Dendritic cell treated with granulocyte-macrophage colony-stimulating factor and Interleukin-4, amounts not matched to agents 40 ng/mL and 50 ng/mL, for 4 days (primary cell): Measurements from ENCODE around the gene USP28.
"Not testable (repeated sequence)": the region's sequence is repeated elsewhere in the genome, so short reads cannot be mapped to it uniquely, and the experiment has no call there.

Source experiments
- H3K27ac Mint-ChIP-seq: one replicate; pipeline ENCODE4 v1.8.0; 2022; ENCODE audit warnings: mild to moderate bottlenecking, mixed read lengths
- H3K27me3 Mint-ChIP-seq: one replicate; pipeline ENCODE4 v1.8.0; 2022; ENCODE audit warnings: mild to moderate bottlenecking, mixed read lengths
- H3K36me3 Mint-ChIP-seq: one replicate; pipeline ENCODE4 v1.8.0; 2022; ENCODE audit warnings: low read depth, mixed read lengths
- H3K4me1 Mint-ChIP-seq: one replicate; pipeline ENCODE4 v1.8.0; 2022; ENCODE audit warnings: low read depth, mixed read lengths
- H3K4me3 Mint-ChIP-seq: one replicate; pipeline ENCODE4 v1.8.0; 2022; ENCODE audit warnings: mild to moderate bottlenecking, moderate library complexity, mixed read lengths
- H3K9me3 Mint-ChIP-seq: one replicate; pipeline ENCODE4 v1.8.0; 2022; ENCODE audit warnings: mixed read lengths
- intact Hi-C: fragments of 100-400 bp; cut with micrococcal nuclease; formaldehyde crosslinking; loops from one replicate; pipeline ENCODE4 v1.15.0; 2022

USP28 gene

GRCh38 chr11:113805640-113806039 lies 69.7 kb downstream of the USP28 start:
- H3K36me3 Mint-ChIP-seq, result peaks cover 85% of the 10 kb centered on the region
- intact Hi-C loops, result loop anchor here (2.0 kb wide), 1 partner anchor 457 kb away; no protein-coding TSS in a partner anchor
- H3K4me3 Mint-ChIP-seq, result no peak overlapping the region
- no peaks in the 10 kb centered on the region for H3K4me1 Mint-ChIP-seq
- no peaks in the 10 kb centered on the region for H3K9me3 Mint-ChIP-seq
- H3K27me3 Mint-ChIP-seq, result no peaks in the 10 kb centered on the region
- H3K27ac Mint-ChIP-seq, result no peak overlapping the region

DNA sequence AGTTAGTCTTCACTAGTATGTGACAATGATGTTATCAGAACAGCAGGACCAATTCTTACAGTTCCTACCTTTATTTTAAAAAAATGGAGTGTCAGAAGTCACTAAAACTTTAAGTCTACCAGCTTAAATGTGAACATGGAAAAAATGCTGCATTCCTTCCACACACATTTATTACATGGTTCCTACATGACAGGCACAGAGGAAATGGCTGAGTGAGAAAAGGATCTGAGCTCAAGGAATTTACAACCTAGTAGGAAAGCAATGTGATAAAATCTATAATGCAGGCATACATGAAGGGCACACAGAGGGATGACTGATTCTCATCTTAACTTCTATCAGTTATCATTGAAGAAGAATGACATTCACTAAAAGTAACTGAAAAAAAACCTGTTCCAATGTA lies 72.8 kb downstream of the USP28 start:
- Mint-ChIP-seq H3K4me3 (no peak overlapping the region), H3K27me3 (no peaks in the 10 kb centered on the region), H3K36me3 (peaks cover 82% of the 10 kb centered on the region), H3K4me1 (no peaks in the 10 kb centered on the region), H3K9me3 (no peaks in the 10 kb centered on the region), H3K27ac (no peak overlapping the region)
- intact Hi-C loops, result no loop called here

DNA sequence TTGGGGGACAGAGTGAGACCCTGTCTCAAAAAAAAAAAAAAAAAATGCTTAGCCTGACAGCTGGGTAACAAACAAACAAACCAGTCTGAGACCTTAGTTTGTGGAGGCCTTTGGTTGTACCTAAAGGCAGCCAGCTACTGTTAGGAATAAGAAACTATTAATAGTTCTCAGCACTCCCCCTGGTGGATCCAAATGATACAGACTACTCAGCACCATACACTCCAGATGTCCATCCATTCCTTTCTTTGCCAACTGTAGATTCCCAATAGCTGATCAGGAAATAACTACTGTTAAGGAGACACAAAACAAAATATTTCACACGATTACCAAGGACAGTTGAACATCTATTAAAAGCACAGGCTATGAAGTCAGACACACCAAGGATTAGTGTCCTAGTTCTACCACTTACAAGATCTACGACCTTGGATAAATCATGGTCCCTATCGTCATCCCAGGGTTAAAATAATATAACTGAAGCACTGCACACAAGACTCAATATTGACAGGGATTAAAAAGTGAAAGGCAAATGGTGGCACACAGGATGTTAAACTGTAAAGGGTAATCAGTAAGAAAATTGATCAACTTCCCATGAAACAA lies 78.6 kb downstream of the USP28 start:
- Mint-ChIP-seq H3K27me3 (no peaks in the 10 kb centered on the region), H3K4me1 (no peaks in the 10 kb centered on the region), H3K27ac (no peak overlapping the region), H3K4me3 (no peak overlapping the region), H3K9me3 (no peaks in the 10 kb centered on the region), H3K36me3 (peaks cover 28% of the 10 kb centered on the region)
- intact Hi-C loops, result loop anchor here (2.0 kb wide), 1 partner anchor 492 kb away; no protein-coding TSS in a partner anchor

GRCh38 chr11:113789675-113790320 lies 85.6 kb downstream of the USP28 start:
- Mint-ChIP-seq H3K4me3 (no peak overlapping the region), H3K36me3 (no peaks in the 10 kb centered on the region), H3K9me3 (no peaks in the 10 kb centered on the region), H3K27me3 (peaks cover 19% of the 10 kb centered on the region), H3K27ac (no peak overlapping the region), H3K4me1 (no peaks in the 10 kb centered on the region)
- intact Hi-C loops, result no loop called here

DNA sequence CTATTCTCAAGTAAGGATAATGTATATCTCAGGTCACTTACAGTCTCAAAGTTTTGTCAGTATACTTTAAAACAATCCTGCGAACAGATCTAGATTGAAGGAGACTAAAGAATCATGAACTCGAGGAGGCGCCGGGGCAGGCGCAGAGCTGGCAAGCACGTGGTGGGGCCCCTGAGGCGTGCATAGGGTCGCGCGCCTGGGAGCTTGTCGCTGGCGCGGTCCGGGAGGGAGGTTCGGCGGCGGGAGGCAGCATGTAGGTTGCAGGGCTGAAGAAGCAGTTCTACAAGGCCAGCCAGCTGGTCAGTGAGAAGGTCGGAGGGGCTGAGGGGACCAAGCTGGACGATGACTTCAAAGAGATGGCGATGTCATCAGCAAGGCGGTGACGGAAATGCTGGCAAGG lies 86.4 kb downstream of the USP28 start:
- H3K4me1 Mint-ChIP-seq, intact Hi-C loops, H3K4me3 Mint-ChIP-seq, H3K9me3 Mint-ChIP-seq, H3K36me3 Mint-ChIP-seq, H3K27ac Mint-ChIP-seq: not testable (repeated sequence)
- H3K27me3 Mint-ChIP-seq, result peaks cover 19% of the 10 kb centered on the region

DNA sequence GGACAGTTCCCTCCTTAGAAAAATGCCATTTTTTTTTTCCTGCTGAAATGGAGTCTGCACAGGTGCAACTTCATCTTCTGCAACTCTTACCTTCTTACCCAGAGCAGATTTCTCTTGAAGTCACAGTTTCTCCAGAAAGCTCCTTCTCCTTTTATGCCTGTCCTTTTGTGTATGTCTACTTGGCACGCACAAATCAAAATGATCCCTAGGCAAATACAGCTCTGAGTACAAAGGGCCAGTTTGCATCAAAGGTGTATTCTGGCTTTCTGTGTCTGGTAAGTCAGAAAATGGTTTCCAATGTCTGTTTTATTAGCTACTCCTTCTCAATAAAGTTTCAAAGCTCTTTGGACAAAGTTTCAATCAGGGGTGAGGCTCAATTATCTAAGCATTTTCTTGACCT lies 93.2 kb downstream of the USP28 start:
- Mint-ChIP-seq H3K4me3 (no peak overlapping the region), H3K36me3 (no peaks in the 10 kb centered on the region), H3K9me3 (no peaks in the 10 kb centered on the region), H3K4me1 (no peaks in the 10 kb centered on the region), H3K27me3 (peaks cover 24% of the 10 kb centered on the region), H3K27ac (no peak overlapping the region)
- intact Hi-C loops, result no loop called here

DNA sequence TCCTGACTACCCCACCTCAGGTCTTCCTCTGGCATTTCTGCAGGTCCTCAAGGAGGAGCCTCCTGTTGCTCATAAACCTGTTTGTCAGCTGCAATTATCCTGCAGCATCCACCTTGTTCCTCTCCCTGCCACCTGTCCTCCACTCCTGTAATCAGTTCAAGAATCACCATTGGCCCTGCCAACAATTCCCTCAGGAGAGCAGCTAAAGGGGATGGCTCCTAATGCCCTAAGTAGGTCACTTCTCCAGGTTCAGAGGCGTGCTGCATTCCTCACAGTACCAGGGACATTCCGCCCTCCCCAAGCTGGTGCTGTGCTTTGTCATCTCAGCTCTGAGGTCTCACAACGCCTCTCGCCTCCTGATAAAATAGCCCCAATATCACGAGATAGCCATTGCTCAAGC lies 93.7 kb downstream of the USP28 start:
- H3K4me1 Mint-ChIP-seq, result no peaks in the 10 kb centered on the region
- no peak overlapping the region for H3K27ac Mint-ChIP-seq
- H3K9me3 Mint-ChIP-seq, result no peaks in the 10 kb centered on the region
- H3K27me3 Mint-ChIP-seq, result peaks cover 22% of the 10 kb centered on the region
- H3K36me3 Mint-ChIP-seq, result no peaks in the 10 kb centered on the region
- no peak overlapping the region for H3K4me3 Mint-ChIP-seq
- intact Hi-C loops, result no loop called here

DNA sequence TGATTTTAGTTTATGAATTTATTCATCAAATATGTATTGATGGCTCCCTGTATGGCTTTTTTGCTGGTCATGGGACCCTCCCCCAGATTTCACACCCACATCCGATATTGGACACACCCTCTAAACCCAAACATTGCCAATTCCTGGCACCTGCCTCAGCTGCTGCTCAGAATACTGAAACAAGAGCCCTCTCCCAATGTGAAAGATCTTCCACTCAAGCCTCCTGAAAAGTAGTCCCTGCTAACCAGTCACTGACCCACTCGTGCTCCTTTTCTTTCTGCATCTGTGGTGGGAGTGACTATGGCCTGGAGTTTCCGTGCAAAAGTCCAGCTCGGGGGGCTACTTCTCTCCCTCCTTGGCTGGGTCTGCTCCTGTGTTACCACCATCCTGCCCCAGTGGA lies 95.9 kb downstream of the USP28 start, which contains the start of gene CLDN25:
CLDN25 (plus strand) TSS at position 301 of the 400 bp plus-strand sequence; CDS start at position 301, 0 bp downstream.
- H3K27ac Mint-ChIP-seq, result no peak within 1 kb of the TSS
- H3K4me3 Mint-ChIP-seq, result no peak within 1 kb of the TSS
- H3K27me3 Mint-ChIP-seq, result peaks cover 25% of the 10 kb centered on the region
- intact Hi-C loops, result loop anchor here (10.0 kb wide), 1 partner anchor 465 kb away; the partner anchor contains the start of gene TTC12
- no peaks in the 10 kb centered on the region for H3K36me3 Mint-ChIP-seq
- H3K4me1 Mint-ChIP-seq, result no peaks in the 10 kb centered on the region
- no peaks in the 10 kb centered on the region for H3K9me3 Mint-ChIP-seq

DNA sequence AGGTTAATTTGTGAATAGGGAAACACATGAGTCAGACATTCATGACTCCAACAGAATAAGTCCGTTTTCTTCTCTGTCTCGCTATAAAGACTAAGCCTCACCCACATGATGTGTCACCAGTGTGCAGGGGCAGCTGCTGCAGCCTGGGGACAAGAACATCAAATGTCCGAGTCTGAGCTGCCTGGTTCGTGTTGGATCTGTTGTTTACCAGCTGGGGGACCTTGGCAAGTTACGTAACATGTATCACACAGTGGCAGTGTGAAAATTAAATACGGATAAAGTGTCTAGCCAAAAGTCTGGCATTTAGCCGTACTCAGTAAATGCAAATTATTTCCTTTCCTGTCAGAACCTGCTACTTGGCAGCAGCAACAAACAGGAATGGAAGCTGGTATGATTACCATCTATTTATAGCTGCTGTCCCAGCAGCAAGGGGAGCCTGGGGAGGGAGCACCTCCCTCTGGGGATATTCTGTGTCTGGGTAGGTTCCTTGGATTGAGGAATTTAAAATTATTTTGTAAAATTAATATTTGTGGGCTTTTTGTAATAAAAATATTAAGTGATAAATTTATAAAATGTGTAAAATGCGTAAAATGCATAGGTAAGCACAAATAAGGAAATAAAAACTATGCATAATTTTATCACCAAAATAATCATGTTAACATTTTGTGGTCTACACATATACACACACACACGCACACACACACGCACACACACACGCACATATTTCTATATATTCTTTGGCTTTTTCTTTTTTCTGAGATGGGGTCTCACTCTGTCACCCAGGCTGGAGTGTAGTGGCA lies 97.1 kb downstream of the USP28 start:
- H3K9me3 Mint-ChIP-seq, result no peaks in the 10 kb centered on the region
- H3K27me3 Mint-ChIP-seq, result peaks cover 25% of the 10 kb centered on the region
- peaks cover 4% of the 10 kb centered on the region for H3K36me3 Mint-ChIP-seq
- intact Hi-C loops, result loop anchor here (10.0 kb wide), 1 partner anchor 464 kb away; the partner anchor contains the start of gene TTC12
- H3K4me3 Mint-ChIP-seq, result no peak overlapping the region
- H3K27ac Mint-ChIP-seq, result no peak overlapping the region
- H3K4me1 Mint-ChIP-seq, result no peaks in the 10 kb centered on the region

DNA sequence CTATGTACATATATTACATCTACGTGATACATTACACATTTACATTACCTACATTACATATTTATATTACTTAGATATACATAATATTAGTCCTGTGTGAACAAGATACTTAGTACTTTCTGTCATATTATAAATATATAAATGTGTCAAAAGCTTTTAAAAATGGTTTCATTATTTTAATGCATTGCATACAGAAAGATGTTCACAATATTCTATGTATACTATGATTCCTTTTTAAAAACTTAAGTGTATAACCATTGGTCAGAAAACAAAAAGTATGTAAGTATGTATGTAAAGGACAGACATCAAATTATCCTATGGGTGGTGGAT lies 101.2 kb downstream of the USP28 start:
- Mint-ChIP-seq H3K4me3 (peak overlapping the region; percentile 98), H3K9me3 (no peaks in the 10 kb centered on the region), H3K36me3 (peaks cover 20% of the 10 kb centered on the region), H3K27me3 (peaks cover 14% of the 10 kb centered on the region), H3K27ac (peak overlapping the region; percentile 97), H3K4me1 (peaks cover 13% of the 10 kb centered on the region)
- intact Hi-C loops, result loop anchor here (10.0 kb wide), 1 partner anchor 459 kb away; the partner anchor contains the start of gene TTC12

GRCh38 chr11:113773416-113774173 lies 101.8 kb downstream of the USP28 start, which contains the start of gene ZW10:
ZW10 (minus strand) TSS chr11:113773692; CDS start chr11:113773666, 26 bp downstream.
- intact Hi-C loops, result loop anchor here (1.0 to 10.0 kb wide), 3 partner anchors 102 to 627 kb away; partner anchors contain the start of genes C11orf71, RBM7, TTC12 and USP28
- peaks cover 13% of the 10 kb centered on the region for H3K4me1 Mint-ChIP-seq
- H3K9me3 Mint-ChIP-seq, result no peaks in the 10 kb centered on the region

DNA sequence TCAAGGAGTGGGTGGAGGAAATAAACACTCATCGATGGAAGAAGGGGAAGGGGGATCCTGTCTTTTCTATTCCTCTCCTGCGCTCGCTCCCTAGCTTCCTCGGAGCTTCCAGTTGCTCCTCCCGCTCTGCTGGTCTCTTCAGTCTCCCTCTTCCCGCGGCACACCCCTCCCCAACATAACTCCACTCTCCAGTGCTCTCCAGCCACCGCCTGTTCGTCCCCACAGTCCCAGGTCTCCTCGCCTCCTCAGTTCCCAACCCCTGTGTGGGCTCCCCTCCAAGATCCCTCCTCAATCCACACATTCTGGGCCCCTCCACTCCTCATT lies 102.3 kb downstream of the USP28 start:
- Mint-ChIP-seq H3K4me1 (peaks cover 13% of the 10 kb centered on the region), H3K27ac (peak overlapping the region; percentile 97), H3K9me3 (no peaks in the 10 kb centered on the region), H3K4me3 (peak overlapping the region; percentile 98), H3K27me3 (peaks cover 13% of the 10 kb centered on the region), H3K36me3 (peaks cover 31% of the 10 kb centered on the region)
- intact Hi-C loops, result loop anchor here (1.0 to 10.0 kb wide), 3 partner anchors 102 to 628 kb away; partner anchors contain the start of genes C11orf71, RBM7, TTC12 and USP28

More at GRCh38 chr11:113773416-113774173, 101.8 kb downstream of the USP28 start, which contains the start of gene ZW10:
- Mint-ChIP-seq H3K36me3 (peaks cover 26% of the 10 kb centered on the region), H3K4me3 (peak within 1 kb of the TSS; percentile 98), H3K27ac (peak within 1 kb of the TSS; percentile 97), H3K27me3 (peaks cover 14% of the 10 kb centered on the region)

DNA sequence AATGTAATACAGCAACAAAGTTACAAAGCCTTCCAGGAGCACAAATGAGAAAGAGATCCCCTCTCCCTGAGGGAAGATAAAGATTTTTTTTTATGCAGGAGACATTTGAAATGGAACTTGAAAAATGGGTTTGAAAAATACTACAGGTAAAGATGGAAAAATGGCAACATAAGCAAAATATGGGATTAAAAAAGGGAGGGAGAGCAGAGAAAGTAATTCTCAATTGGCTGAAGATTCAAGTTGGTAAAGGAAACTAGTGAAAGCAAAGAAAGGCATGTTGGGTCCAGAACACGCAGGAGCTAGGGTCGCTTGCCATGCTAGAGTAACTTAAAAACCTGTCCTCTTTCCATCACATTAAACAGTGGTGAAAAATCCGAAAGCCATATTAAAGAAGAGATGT lies 103.4 kb downstream of the USP28 start:
- intact Hi-C loops, result loop anchor here (2.0 to 10.0 kb wide), 2 partner anchors 457 to 629 kb away; partner anchors contain the start of genes C11orf71, RBM7 and TTC12
- Mint-ChIP-seq H3K4me3 (no peak overlapping the region), H3K36me3 (peaks cover 42% of the 10 kb centered on the region), H3K27ac (no peak overlapping the region), H3K27me3 (peaks cover 8% of the 10 kb centered on the region), H3K9me3 (no peaks in the 10 kb centered on the region), H3K4me1 (peaks cover 22% of the 10 kb centered on the region)
